ENCODE measurements around the gene PPWD1. TPM values are rescaled to one million over a fixed set of nuclear protein-coding genes. Genes with fewer than 3 reads are reported as not detected.

Gene PPWD1
- total and polyA plus RNA-seq, 2 of the 13 experiments (the other 11 are each of a cell fraction or from before 2014, with no cell fraction given): 7.4 to 44.3 TPM

DNA sequence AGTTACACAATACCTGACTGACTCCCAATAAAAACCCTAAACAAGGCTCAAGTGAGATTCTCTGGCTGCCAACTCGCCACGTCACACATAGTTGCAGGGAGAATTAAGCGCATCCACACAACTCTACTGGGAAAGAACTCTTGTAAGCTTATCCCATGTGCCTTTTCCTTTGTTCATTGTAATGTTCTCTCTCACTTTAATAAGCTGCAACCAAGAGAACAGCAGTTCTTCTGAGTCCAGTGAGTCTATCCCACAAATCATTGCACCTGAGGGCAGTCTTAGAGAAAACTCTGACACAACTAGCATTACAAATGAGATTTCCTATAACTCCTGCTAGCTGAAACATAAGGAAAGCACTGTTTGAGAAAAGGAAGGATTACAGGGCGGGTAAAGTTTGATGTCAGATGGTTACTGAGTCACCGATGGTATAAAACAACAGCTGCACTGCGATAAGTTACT, 27.5 kb upstream of the PPWD1 start:
- BruUV-seq (replicated peaks): no TSS peak
- CTCF ChIA-PET (ENCODE audit: low intra/inter-chr PET ratio, low total read pairs): no interaction called here
- 98% methylated on average over 6 of the region's 6 CpGs for WGBS (ENCODE audit: low lambda C conversion rate)
- Histone ChIP-seq H3K79me2 (ENCODE audit: insufficient read depth, low read length) (no peaks in the 10 kb centered on the region), H3K27me3 (ENCODE audit: control insufficient read depth in 1 of 2, insufficient read depth in 2 of 2, low read length in 2 of 2) (no peaks in the 10 kb centered on the region), H3K36me3 (replicated peaks in 1 of 2; ENCODE audit: control insufficient read depth in 1 of 2, insufficient read depth in 2 of 2, low read length in 2 of 2) (peaks cover 1 to 13% of the 10 kb centered on the region in 2 experiments; a peak in 2 of 5 replicates), H3K9me3 (ENCODE audit: low read length) (no peaks in the 10 kb centered on the region), H2AFZ (ENCODE audit: low read length) (no peak overlapping the region), H4K20me1 (ENCODE audit: insufficient read depth, low read length) (no peaks in the 10 kb centered on the region), H3K9ac (ENCODE audit: insufficient read depth, low read depth, low read length) (no peak overlapping the region), H3K4me2 (ENCODE audit: low read depth, low read length) (no peak overlapping the region), H3K4me1 (ENCODE audit: insufficient read depth, low read length) (no peaks in the 10 kb centered on the region), H3K4me3 (replicated peaks in 1 of 3; ENCODE audit: insufficient read depth in 1 of 3, low read depth in 2 of 3, low read length in 3 of 3) (no peak overlapping the region), H3K27ac (ENCODE audit: extremely low read length, insufficient read depth, low read length) (no peak overlapping the region)
- intact Hi-C loops (cut with micrococcal nuclease; ENCODE audit: unreplicated experiment): no loop called here
- FAIRE-seq (no peak), DNase-seq (ENCODE audit: low spot score) (no peak), ATAC-seq (no peak)
- POLR2A ChIA-PET: no interaction called here
- TF ChIP-seq REXO4 (CRISPR knock-in tag; IDR thresholded peaks at IDR 0.05; ENCODE audit: borderline replicate concordance) (no peak), SMYD3 (CRISPR knock-in tag; IDR thresholded peaks at IDR 0.05) (no peak), GZF1 (CRISPR knock-in tag; IDR thresholded peaks at IDR 0.05) (no peak), MAZ (IDR thresholded peaks at IDR 0.05; ENCODE audit: borderline replicate concordance, low read depth, low read length) (no peak), MAZ (CRISPR knock-in tag; IDR thresholded peaks at IDR 0.05; ENCODE audit: low read depth) (no peak), ZFX (CRISPR knock-in tag; IDR thresholded peaks at IDR 0.05; ENCODE audit: low read depth) (no peak)
- TF ChIP-seq, protein P1, sequence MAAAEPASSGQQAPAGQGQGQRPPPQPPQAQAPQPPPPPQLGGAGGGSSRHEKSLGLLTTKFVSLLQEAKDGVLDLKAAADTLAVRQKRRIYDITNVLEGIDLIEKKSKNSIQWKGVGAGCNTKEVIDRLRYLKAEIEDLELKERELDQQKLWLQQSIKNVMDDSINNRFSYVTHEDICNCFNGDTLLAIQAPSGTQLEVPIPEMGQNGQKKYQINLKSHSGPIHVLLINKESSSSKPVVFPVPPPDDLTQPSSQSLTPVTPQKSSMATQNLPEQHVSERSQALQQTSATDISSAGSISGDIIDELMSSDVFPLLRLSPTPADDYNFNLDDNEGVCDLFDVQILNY (CRISPR knock-in tag; conservative IDR thresholded peaks at IDR 0.05): no peak
- TF ChIP-seq, protein P2, sequence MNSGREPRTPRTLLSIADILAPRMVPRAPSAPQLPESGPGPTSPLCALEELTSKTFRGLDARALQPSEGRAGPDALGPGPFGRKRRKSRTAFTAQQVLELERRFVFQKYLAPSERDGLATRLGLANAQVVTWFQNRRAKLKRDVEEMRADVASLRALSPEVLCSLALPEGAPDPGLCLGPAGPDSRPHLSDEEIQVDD (CRISPR knock-in tag; IDR thresholded peaks at IDR 0.05; ENCODE audit: borderline replicate concordance): no peak
- TF ChIP-seq, protein P3, sequence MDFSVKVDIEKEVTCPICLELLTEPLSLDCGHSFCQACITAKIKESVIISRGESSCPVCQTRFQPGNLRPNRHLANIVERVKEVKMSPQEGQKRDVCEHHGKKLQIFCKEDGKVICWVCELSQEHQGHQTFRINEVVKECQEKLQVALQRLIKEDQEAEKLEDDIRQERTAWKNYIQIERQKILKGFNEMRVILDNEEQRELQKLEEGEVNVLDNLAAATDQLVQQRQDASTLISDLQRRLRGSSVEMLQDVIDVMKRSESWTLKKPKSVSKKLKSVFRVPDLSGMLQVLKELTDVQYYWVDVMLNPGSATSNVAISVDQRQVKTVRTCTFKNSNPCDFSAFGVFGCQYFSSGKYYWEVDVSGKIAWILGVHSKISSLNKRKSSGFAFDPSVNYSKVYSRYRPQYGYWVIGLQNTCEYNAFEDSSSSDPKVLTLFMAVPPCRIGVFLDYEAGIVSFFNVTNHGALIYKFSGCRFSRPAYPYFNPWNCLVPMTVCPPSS (IDR thresholded peaks at IDR 0.05): no peak
- in situ Hi-C loops (cut with HindIII; ENCODE audit: extremely low pct_ligation_motif_present, low pct_unique_long_range_greater_than_20kb): no loop called here

All from HepG2 (cell line).